ENCODE data around the gene SNAP25.

Gene SNAP25

DNA sequence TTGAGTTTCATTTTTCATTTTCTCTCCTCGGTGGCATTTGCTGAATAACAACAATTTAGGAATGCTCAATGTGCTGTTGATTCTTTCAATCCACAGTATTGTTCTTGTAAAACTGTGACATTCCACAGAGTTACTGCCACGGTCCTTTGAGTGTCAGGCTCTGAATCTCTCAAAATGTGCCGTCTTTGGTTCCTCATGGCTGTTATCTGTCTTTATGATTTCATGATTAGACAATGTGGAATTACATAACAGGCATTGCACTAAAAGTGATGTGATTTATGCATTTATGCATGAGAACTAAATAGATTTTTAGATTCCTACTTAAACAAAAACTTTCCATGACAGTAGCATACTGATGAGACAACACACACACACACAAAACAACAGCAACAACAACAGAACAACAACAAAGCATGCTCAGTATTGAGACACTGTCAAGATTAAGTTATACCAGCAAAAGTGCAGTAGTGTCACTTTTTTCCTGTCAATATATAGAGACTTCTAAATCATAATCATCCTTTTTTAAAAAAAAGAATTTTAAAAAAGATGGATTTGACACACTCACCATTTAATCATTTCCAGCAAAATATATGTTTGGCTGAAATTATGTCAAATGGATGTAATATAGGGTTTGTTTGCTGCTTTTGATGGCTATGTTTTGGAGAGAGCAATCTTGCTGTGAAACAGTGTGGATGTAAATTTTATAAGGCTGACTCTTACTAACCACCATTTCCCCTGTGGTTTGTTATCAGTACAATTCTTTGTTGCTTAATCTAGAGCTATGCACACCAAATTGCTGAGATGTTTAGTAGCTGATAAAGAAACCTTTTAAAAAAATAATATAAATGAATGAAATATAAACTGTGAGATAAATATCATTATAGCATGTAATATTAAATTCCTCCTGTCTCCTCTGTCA is 88.1 kb downstream of the SNAP25 start:
- peak; percentile 82 for DNase-seq

DNA sequence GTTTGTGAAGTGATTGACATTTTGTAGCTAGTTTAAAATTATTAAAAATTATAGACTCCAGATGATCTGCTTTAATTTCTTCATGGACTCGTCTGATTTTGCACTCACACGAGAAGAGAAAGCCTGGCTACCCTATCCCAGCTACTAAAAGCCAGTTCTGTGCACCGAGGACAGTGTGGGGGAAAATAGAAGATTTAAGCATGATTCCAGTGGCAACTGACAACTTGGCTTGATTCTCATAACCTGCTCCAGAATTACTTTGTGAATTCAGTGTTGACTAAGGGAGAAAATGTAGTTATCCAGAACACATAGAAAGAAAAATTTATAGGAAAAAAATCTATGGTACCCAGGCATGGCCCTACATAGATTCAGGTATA is 88.7 kb downstream of the SNAP25 start:
- DNase-seq, result no peak

DNA sequence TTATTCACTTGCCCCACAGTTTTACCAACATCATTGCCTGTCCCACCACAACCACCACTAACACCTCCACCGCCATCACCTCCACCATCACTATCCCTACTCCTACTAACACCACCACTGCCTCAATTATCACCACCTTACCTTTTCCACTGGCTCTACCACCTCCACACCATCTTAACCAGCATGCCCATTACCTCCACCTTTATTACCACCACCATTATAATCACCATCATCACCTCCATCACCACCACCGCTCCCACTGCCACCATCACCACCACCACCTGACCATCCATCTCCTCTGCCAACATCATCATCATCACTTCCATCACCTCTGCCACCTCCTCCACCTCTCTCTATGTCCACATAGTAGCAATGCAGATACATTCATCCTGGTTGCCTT is 90.0 kb downstream of the SNAP25 start:
- DNase-seq, result no peak

DNA sequence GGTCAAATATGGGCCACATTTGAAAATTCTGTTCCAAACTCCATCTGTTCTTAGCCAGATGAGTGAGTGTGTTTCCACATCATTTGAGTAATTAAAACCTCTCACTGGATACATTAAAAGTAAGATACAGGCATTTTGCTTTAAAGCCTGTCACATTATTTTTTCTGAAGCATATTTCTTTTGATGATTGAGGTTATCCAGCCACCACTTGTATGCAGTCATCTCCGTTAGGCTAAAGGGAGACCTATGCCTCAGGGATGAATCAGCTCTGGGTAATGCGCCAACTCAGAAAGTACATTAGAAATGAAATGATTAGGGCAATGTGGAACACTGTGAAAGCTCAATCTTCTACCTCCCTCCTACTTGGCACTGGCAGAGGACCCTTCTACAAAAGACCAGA is 90.7 kb downstream of the SNAP25 start:
- peak; percentile 96 for DNase-seq

DNA sequence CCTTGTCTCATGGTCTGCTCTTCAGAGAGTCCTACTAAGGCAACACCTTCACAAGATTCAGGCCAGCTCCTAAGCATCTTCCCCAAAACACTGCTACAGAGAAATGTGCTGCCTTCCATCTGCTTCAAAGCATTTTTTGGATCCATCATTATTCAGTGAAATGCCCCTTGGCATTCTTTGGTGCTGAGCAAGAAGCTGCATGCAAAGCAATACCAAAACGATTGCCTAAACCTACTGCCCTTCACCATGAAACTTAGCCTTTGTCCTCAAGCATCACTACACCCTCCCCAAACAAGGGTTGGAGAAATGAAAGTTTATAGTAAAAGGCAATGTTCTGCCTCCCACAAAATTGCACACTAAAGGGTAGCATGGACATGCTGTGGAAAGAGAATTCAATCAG is 93.5 kb downstream of the SNAP25 start:
- DNase-seq, result peak; percentile 19

DNA sequence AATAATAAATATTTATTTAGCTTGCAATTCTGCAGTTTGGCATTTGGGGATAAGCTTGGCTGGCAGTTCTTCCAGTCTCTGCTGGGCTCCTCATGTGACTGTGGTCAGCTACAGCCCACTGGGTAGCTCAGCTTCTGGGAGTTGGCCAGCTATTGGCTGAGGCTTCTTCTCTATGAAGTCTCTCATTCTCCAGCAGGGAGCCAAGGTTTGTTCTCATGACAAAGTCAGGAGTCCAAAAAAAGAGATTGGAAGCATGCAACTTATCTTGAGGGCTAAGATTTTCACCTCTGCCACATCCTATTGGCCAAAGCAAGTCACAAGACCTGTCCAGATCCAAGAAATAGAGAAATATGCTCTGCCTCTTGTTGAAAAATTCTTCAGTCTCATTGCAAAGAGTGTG is 94.6 kb downstream of the SNAP25 start:
- no peak for DNase-seq

DNA sequence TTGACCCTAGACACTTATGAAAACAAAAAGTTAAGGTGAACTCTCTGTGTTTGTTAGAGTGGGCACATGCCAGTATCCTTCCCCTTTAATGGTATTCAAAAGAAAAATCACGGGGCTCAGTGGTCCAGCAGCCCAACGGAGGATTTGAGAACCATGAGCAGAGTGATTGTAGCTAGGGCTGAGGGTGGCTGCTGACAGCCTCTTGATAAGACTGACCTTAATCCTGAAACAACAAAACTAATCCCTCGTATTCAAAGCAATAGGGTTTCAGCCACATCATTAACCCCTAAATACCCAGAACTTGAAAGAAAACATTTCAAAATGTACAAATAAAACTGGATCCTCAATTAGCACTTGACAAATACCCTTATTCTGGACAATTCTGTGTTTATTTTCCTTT is 95.1 kb downstream of the SNAP25 start:
- DNase-seq, result no peak

DNA sequence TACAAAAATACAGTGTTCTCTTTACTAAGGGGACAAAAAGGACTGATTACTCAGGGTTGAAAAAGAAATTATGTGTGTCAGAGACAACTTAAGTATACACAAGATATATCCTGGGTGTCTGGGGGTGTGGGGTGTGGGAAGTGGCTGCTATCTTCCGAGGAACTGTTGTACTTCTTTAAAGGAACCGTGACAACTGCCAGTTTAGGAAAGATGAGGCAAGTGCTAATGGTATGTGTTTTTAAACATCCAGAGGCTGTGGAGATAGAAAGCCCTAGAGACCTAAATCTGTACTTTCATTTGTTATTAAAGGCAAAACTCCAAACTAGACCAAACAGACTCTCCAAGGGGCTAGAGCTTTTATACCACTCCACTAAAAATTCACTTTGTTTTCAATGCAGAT is 95.6 kb downstream of the SNAP25 start:
- DNase-seq, result peak; percentile 68

DNA sequence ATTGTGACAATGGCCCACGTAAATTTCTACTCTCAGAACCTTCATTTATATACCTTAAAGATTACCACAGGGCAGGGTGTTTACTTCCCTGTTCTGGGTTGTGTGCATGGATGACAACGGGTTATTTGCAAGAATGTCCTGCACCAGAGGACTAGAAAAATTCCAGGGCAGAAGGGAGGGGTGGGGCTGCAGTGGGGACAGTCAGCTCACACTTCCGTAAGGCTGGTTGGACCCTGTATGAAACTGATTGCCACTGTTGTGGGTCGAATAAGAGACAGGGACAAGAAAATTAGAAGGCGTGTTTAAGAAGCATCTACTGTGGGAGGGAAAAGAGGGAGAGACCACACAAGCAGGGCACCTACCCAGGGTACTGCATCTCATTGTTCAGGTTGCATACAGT is 96.5 kb downstream of the SNAP25 start:
- no peak for DNase-seq

DNA sequence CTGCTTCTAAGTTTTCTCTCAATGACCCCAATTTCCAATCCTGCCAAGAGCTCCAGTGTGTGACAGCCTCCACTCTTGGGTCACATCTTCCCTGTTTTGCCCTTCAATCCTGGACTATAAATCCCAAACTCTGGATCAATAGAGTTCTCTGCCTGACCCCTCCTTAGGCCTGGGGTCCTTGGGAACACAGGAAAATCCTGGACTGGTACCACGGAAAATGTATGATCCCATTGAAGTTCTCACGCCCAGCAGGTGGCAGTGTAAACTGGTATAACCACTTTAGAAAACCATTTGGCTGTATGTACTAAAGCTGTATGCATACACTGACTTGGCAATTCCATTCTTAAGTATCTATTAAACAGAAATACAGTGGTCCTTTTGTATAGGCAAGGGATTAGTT is 98.0 kb downstream of the SNAP25 start:
- no peak for DNase-seq

DNA sequence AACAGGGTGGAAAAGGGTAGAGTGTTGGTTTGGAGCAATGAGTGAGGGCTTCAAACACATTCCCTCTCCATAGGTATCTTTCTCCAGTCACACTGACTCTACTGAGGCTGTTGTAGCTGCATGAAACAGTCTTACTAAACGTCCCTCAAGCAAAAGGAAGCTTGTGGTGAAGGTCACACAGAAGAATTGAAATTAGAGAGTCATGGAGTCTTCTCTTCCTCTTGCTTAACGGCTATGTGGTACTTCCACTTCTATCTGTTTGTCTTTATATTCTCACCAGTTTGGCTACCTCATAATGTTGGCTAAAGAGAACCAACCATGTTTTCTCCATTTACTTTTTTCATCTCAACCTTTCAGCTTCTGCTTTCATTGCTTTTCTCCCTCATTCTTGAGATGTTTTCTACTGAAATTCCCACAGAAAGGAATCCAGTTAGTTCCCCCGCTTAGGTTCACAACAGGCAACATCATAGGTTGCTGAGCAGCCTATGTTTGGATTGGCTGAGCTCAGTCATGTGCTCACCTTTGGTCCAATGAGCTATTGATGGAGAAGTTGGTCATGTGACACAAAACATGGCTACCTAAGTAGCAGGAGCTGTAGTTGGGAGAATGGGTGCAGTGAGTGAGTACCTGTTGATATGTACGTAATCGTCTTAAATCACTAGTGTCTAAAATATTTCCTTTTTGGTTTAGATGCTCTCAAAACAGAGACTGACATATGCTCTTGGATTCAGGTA is 99.8 kb downstream of the SNAP25 start:
- no peak for DNase-seq

DNA sequence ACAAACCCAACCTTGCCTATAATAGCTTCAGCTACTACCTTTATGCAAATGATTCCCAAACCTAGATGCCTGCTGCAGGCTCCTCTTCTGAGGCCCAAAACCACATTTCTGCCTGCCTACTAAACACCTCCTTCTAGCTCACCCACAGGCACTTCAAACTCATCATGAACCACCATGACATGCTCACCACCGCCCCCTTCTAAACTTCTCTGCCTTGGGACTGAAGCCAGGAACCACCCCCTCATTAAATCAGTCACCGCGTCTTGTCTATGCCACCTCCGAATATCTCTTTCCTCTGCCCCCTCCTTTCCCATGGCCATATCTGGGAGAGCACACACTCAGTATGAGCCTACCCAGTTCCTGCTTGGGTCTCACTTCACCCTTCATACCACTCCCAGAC is 101.2 kb downstream of the SNAP25 start:
- DNase-seq, result no peak

DNA sequence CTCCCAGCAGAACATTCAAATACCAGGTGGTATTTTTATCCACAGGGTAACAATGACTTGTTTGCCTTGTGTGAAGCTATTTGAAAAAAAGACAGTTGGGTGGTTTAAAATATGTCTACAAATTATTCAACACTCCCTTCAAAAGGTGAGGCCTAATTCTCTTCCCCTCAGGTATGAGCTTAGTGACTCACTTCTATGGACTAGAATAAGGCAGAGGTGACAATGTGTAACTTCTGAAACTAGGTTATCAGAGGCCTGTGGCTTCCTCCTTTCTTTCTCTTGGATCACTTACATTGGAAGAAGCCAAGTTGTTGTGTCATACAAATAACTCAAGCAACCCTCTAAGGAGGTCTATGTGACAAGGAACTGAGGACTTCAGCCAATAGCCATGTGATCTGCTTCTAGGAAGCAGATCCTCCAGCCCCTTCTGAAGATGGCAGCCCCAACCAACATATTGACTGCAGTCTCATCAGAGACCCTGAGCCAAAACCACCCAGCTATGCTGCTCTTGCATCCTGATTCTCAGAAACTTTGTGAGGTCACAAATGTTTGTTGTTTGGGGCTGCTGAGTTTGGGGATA is 102.6 kb downstream of the SNAP25 start:
- DNase-seq, result no peak

DNA sequence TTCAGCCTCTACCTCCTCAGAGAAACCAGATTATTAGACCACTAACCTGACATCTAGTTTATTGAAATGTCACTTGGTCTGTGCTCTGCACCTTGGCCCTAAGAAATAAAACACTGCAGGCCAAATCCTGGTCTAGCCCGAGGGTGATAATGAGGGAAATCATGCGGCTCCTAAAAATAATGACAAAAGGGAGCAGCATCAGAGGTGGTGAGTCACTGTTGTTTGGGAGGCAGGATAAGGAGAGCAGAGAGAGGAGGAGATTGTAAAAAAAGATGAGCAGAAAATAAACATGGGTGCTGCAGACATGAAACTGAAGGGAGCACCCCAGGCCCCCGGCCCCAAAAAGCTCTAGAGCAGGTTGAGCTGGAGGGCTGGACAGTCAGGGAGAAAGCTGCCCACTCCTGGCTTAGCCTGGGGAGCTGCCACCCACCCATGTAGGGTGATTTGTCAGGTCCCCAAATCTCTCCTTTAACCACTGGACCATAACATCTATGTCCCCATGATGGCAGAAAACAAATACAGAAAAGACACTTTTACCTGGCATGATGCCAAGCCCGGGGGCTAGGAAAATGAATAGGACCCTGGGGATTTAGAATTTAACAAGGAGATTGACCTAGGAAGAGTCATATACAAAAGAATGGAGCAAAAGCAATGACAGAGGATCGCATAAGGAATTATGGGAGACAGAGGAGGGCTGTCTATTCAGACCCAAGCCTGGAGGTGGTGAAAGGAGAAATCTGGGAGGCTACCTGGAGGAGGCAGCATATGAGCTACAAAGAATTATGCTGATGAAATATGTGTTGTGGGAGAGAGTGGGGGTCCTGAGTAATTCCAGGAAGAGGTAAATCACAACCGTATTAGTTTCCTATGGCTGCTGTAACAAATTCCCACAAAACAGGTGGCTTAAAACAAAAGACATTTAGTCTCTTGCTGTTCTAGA is 103.7 kb downstream of the SNAP25 start:
- no peak for DNase-seq

DNA sequence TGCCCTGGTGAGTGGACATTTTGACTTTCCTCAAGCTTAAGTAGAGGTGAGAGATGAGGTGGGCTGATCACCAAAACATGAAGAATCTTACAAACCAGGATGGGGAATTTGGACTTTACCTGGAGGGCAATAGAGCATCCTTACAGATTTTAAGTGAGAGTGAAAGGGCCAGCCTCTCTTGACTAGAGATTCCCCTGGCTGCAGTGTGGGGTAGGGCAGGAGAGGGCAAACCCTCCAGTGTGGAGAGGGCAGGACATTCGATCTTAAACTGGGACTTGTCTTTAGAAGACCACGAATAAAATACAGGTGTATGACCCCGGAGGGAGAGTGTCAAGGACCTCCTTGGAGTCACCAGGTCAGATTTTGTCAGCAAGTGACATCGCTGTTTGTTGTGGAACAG is 105.1 kb downstream of the SNAP25 start:
- no peak for DNase-seq

DNA sequence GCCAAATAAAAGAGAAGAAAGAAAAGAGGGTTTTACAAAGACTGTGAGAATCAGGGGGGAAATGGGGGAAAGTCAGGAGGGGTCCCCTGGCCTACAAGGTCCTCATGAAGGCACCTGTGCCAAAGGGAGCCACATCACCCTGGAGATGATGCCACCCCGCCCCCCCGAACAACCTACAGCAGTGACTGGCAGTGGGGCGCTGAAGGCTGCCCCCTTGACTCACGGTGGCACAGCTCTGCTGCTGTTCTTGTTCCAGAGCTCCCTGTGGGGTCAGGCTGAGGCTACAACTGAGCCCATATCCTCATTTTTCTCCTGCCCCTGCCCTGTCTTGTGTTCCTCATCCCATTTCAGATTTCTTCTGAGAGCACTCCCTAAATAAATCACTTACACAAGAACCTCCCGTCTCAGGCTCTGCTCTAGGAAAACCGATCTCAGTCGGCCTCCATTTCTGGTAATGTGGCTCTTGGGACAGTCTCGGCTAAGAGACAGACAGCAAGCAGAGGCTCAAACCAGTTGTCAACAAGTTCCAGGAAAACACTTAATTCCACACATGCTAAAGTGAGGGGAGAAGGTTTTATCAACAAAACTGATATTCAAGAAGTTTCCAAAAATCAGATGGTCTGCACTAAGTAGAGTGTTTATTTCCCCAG is 105.7 kb downstream of the SNAP25 start:
- no peak for DNase-seq

DNA sequence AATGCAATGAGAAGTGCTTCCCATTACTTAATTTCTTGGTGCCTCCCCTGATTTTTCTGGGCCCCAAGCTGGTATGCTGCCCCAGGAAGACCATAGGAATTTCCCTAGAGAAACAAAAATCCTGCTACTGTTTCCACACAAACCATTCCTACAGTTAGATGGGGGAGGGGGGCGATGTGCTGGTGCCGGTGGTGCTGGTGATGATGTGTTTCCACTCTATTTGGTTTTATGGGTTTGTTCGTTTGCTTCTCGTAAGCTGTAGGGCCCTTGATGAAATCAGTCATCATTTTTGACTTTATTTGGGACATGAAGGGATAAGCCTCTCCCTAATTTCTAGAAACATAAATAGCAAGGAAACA is 110.2 kb downstream of the SNAP25 start:
- DNase-seq, result no peak

DNA sequence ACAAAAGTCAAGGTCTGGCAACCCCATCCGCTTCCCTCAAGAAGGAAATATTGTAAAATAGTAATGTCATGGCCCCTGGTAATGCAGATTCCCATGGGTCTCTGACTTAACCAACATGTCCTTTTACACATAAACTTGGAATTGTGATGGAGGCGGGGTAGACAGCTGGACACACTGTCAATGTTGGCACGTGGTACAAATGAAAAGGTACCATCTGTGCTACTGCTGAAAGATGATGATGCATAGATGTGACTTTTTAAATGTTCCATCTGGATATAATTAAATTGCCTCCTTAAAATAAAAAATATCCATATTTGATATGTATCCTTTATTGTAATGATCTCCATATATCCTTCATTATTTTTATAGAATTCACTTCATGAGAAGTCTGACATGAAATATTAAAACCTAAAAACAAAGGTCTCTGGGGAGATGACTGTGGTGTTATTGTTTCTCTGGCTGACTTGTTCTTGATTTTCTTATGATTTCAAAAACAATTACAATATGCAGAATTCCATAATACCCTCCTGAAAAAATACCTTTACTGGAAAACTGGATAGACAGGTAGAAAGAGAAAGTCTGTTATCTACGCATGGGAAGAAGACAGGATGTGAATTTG is 110.9 kb downstream of the SNAP25 start:
- peak; percentile 37 for DNase-seq

DNA sequence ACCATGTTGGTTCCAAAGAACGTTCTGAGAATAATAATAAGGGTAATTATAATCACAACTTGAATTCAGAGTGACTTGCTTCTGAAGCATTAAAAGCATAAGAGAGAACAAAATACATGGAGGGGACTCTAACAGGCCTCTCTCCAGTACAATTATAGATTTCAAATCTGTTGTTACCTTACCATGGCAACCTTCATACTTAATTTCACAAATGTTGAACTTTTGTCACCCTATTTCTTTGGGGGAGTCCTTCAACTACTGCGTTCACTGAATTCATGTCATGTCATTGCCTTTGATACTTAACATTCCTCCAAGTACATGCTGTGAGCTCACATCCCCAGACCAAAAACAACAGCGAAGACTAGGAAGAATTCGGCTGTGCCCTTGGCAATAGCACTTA is 111.4 kb downstream of the SNAP25 start:
- no peak for DNase-seq

DNA sequence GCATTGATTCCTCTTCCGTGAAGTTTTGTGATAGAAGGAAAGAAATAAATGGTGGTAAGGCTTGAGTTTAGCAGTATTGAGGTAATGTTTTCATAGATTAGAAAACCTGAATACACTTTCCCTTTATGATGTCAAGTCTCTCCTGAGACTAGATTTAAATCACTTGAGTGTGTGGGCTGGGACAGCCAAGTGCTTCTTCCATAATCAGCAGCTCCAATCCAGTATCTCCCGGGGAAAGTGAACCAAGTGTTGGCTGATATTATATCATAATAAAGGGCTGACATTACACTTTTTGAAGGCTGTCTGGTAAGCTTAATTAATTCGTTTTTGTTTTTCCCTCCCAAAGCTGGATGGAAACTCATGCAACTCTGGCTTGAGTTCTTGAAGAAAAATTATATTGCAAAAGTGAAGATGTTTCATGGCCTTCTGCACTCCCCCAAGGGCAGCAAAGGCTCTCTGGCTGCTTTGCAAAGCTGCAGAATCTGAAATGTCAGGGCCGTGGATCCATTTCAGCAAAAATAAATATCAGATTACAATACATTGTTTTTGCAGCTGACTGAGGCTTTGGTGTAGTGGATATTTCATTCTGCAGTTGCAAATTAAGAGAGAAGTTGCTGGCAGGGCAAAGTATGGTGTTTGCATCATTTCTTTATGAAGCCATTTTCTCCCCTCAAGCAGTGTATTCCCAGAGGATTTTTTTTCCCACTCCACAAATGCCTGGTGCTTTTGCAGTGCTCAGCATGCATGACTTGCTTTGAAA is 114.2 kb downstream of the SNAP25 start:
- peak; percentile 51 for DNase-seq
